PC-3 (cell line): Measurements from ENCODE around the gene CCNL2. TPM values are rescaled to one million over a fixed set of nuclear protein-coding genes. Genes with fewer than 3 reads are reported as not detected.
"Not testable (repeated sequence)": the region's sequence is repeated elsewhere in the genome, so short reads cannot be mapped to it uniquely, and the experiment has no call there.

ENCODE experiments used
- ATAC-seq: fragments of 200-7000 bp; cut with Tn5 transposase; 2 replicates; pipeline ENCODE4 v1.9.1; 2020; ENCODE audit warnings: mild to moderate bottlenecking, moderate library complexity
- BruUV-seq: library from RNA; stranded (reverse); fragments of 400-500 nt; replicated peaks from 2 replicates; lab custom pipeline; 2021; lab: Mats Ljungman, UMichigan
- CTCF ChIA-PET: fragments of 300-600 bp; sonication (Branson Sonifier 250); formaldehyde crosslinking; loops from one replicate; lab custom pipeline; 2022; ENCODE audit warnings: antibody characterized with exemption; lab: Charles Lee
- POLR2A ChIA-PET: fragments of 300-600 bp; sonication (Branson Sonifier 250); formaldehyde crosslinking; loops from one replicate; lab custom pipeline; 2022; ENCODE audit warnings: antibody characterized with exemption; ENCODE audit not compliant: unreplicated experiment; lab: Charles Lee
- DNase-seq: peaks from one replicate; pipeline ENCODE4 v3.0.0-alpha.2; 2015
- H2AFZ ChIP-seq: fragments of 300-600 bp; sonication (generic); 2 replicates; pipeline ENCODE4 v1.6.0; 2016; ENCODE audit warnings: antibody characterized with exemption, low read length
- H3F3A ChIP-seq: fragments of 300-600 bp; sonication (generic); one replicate; pipeline ENCODE4 v1.6.0; 2017; ENCODE audit warnings: antibody characterized with exemption, low read length, control low read depth, mild to moderate bottlenecking; ENCODE audit not compliant: unreplicated experiment
- H3K27ac ChIP-seq: fragments of 300-600 bp; sonication (generic); 2 replicates; pipeline ENCODE4 v1.5.1; 2016; ENCODE audit warnings: mild to moderate bottlenecking, low read length
- H3K27me3 ChIP-seq: fragments of 300-600 bp; sonication (generic); 2 replicates; pipeline ENCODE4 v1.6.1; 2016; ENCODE audit warnings: low read length, mixed read lengths
- H3K36me3 ChIP-seq: fragments of 300-600 bp; sonication (generic); 2 replicates; pipeline ENCODE4 v1.6.1; 2016; ENCODE audit warnings: low read depth, mixed run types, low read length, mixed read lengths
- H3K4me1 ChIP-seq: fragments of 300-600 bp; sonication (generic); 2 replicates; pipeline ENCODE4 v1.5.1; 2016; ENCODE audit warnings: low read length; ENCODE audit not compliant: insufficient read depth
- H3K4me2 ChIP-seq: fragments of 300-600 bp; sonication (generic); 2 replicates; pipeline ENCODE4 v1.6.0; 2016; ENCODE audit warnings: low read length
- H3K4me3 ChIP-seq: fragments of 300-600 bp; sonication (generic); 2 replicates; pipeline ENCODE4 v1.5.1; 2016; ENCODE audit warnings: mild to moderate bottlenecking, low read length, mixed read lengths
- H3K79me2 ChIP-seq: fragments of 300-600 bp; sonication (generic); 2 replicates; pipeline ENCODE4 v1.6.1; 2017; ENCODE audit warnings: low read length, mixed read lengths
- H3K9ac ChIP-seq: fragments of 300-600 bp; sonication (generic); 2 replicates; pipeline ENCODE4 v1.6.0; 2016; ENCODE audit warnings: mild to moderate bottlenecking, low read length
- H3K9me2 ChIP-seq: fragments of 300-600 bp; sonication (generic); replicated peaks from 2 replicates; pipeline ENCODE4 v1.6.1; 2016; ENCODE audit warnings: mixed run types, low read length, mixed read lengths
- H3K9me3 ChIP-seq: fragments of 300-600 bp; sonication (generic); 2 replicates; pipeline ENCODE4 v1.6.1; 2016; ENCODE audit warnings: low read length, mixed read lengths
- H4K20me1 ChIP-seq: fragments of 300-600 bp; sonication (generic); 2 replicates; pipeline ENCODE4 v1.6.1; 2016; ENCODE audit warnings: low read length, mixed read lengths
- EZH2 ChIP-seq: fragments of 300-600 bp; sonication (generic); IDR thresholded peaks from one replicate; pipeline ENCODE4 v1.6.1; 2017; ENCODE audit warnings: antibody characterized with exemption, mild to moderate bottlenecking, low read length; ENCODE audit not compliant: unreplicated experiment
- EZH2phosphoT487 ChIP-seq: fragments of 300-600 bp; sonication (generic); IDR thresholded peaks from 2 replicates; pipeline ENCODE4 v1.6.1; 2018; ENCODE audit warnings: mild to moderate bottlenecking, antibody characterized with exemption, low read length, borderline replicate concordance
- intact Hi-C: fragments of 100-400 bp; cut with micrococcal nuclease; formaldehyde crosslinking; loops from 2 replicates; pipeline ENCODE4 v1.9.0; 2023
- total RNA-seq: library from RNA; depleted of rRNA; stranded (reverse); fragments of >200 nt; gene quantifications from 2 replicates; pipeline ENCODE4 v1.2.3, GENCODE V29; 2014
- TF ChIP-seq, protein P1 (sequence below): fragments of 300-600 bp; sonication (generic); conservative IDR thresholded peaks from 2 replicates; pipeline ENCODE4 v1.5.1; 2017; ENCODE audit warnings: antibody characterized with exemption, low read depth, mild to moderate bottlenecking, low read length

Gene CCNL2
- total RNA-seq, 1 experiment from 2014 or later = 385 TPM

GRCh38 chr1:1388078-1388472 lies 11.1 kb downstream of the CCNL2 start:
- Histone ChIP-seq H2AFZ (no peak overlapping the region), H3K9ac (no peak overlapping the region), H3K4me1 (no peaks in the 10 kb centered on the region), H3K79me2 (peaks cover 68% of the 10 kb centered on the region), H3K36me3 (peaks cover 83% of the 10 kb centered on the region), H3K9me3 (no peaks in the 10 kb centered on the region), H3K9me2 (no peaks in the 10 kb centered on the region), H3K4me2 (no peak overlapping the region), H3K4me3 (no peak overlapping the region), H3F3A (no peaks in the 10 kb centered on the region), H3K27ac (no peak overlapping the region), H4K20me1 (0 out of 2 replicates have a peak, but pooled peaks cover under 1% of the 10 kb centered on the region), H3K27me3 (no peaks in the 10 kb centered on the region)
- no TSS peak for BruUV-seq
- intact Hi-C loops = no loop called here
- TF ChIP-seq EZH2 (no peak), EZH2phosphoT487 (no peak)
- TF ChIP-seq, protein P1, sequence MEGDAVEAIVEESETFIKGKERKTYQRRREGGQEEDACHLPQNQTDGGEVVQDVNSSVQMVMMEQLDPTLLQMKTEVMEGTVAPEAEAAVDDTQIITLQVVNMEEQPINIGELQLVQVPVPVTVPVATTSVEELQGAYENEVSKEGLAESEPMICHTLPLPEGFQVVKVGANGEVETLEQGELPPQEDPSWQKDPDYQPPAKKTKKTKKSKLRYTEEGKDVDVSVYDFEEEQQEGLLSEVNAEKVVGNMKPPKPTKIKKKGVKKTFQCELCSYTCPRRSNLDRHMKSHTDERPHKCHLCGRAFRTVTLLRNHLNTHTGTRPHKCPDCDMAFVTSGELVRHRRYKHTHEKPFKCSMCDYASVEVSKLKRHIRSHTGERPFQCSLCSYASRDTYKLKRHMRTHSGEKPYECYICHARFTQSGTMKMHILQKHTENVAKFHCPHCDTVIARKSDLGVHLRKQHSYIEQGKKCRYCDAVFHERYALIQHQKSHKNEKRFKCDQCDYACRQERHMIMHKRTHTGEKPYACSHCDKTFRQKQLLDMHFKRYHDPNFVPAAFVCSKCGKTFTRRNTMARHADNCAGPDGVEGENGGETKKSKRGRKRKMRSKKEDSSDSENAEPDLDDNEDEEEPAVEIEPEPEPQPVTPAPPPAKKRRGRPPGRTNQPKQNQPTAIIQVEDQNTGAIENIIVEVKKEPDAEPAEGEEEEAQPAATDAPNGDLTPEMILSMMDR = no peak
- ATAC-seq = no peak
- DNase-seq = no peak
- ChIA-PET POLR2A (no interaction called here), CTCF (interaction anchor here (0.6 kb wide), 1 partner anchor 118 kb away, joined by 4 read pairs; no protein-coding TSS in a partner anchor)

GRCh38 chr1:1387098-1388077 lies 11.7 kb downstream of the CCNL2 start:
- ChIA-PET POLR2A (no interaction called here), CTCF (interaction anchor here (0.6 kb wide), 1 partner anchor 118 kb away, joined by 4 read pairs; no protein-coding TSS in a partner anchor)
- H3K9me2 ChIP-seq = no peaks in the 10 kb centered on the region
- peaks cover 70% of the 10 kb centered on the region for H3K79me2 ChIP-seq
- no peak overlapping the region for H3K4me2 ChIP-seq
- H3K27ac ChIP-seq = no peak overlapping the region
- peaks cover 77% of the 10 kb centered on the region for H3K36me3 ChIP-seq
- no peaks in the 10 kb centered on the region for H3K9me3 ChIP-seq
- H4K20me1 ChIP-seq = no peaks in the 10 kb centered on the region
- intact Hi-C loops = no loop called here
- BruUV-seq = no TSS peak
- no peak for ATAC-seq
- H2AFZ ChIP-seq = no peak overlapping the region
- no peaks in the 10 kb centered on the region for H3F3A ChIP-seq
- H3K27me3 ChIP-seq = no peaks in the 10 kb centered on the region
- no peak overlapping the region for H3K4me3 ChIP-seq
- TF ChIP-seq, protein P1 = no peak
- TF ChIP-seq EZH2phosphoT487 (no peak), EZH2 (no peak)
- no peak for DNase-seq
- H3K4me1 ChIP-seq = no peaks in the 10 kb centered on the region
- no peak overlapping the region for H3K9ac ChIP-seq

- TF ChIP-seq, protein P1 = no peak
- TF ChIP-seq EZH2phosphoT487 (no peak), EZH2 (no peak)
- intact Hi-C loops = no loop called here
- H3K27ac ChIP-seq = no peak overlapping the region
- H3F3A ChIP-seq = no peaks in the 10 kb centered on the region
- no peak for DNase-seq
- H3K9ac ChIP-seq = no peak overlapping the region
- H2AFZ ChIP-seq = no peak overlapping the region
- no peaks in the 10 kb centered on the region for H3K9me2 ChIP-seq
- H3K4me2 ChIP-seq = no peak overlapping the region
- H3K79me2 ChIP-seq = peaks cover 63% of the 10 kb centered on the region
- H3K36me3 ChIP-seq = peaks cover 65% of the 10 kb centered on the region
- no peak for ATAC-seq
- no peaks in the 10 kb centered on the region for H3K4me1 ChIP-seq
- H4K20me1 ChIP-seq = no peaks in the 10 kb centered on the region
- H3K4me3 ChIP-seq = no peak overlapping the region
- no peaks in the 10 kb centered on the region for H3K9me3 ChIP-seq
- CTCF ChIA-PET = no interaction called here
- BruUV-seq = no TSS peak
- POLR2A ChIA-PET = no interaction called here
- no peaks in the 10 kb centered on the region for H3K27me3 ChIP-seq
Observed at GRCh38 chr1:1385931-1386330, 13.2 kb downstream of the CCNL2 start.

DNA sequence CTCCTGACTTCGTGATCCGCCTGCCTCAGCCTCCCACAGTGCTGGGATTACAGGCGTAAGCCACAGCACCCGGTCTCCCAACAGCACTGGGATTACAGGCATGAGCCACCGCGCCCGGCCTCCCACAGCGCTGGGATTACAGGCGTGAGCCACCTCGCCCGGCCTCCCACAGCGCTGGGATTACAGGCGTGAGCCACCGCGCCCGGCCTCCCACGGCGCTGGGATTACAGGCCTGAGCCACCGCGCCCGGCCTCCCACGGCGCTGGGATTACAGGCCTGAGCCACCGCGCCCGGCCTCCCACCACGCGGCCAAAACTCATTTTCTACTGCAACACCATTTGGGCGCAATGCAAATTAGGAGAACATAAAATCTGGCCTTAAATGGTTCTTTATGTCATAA lies 13.8 kb downstream of the CCNL2 start:
- Histone ChIP-seq H3K79me2 (peaks cover 58% of the 10 kb centered on the region), H3K36me3 (peaks cover 59% of the 10 kb centered on the region)
- H3K9me3 ChIP-seq, DNase-seq, H3K9ac ChIP-seq, H3K4me1 ChIP-seq, H3K4me3 ChIP-seq, H3K27ac ChIP-seq, H3K27me3 ChIP-seq, H3K9me2 ChIP-seq, H3F3A ChIP-seq, POLR2A ChIA-PET, H3K4me2 ChIP-seq, intact Hi-C loops, CTCF ChIA-PET, H2AFZ ChIP-seq, ATAC-seq, H4K20me1 ChIP-seq, BruUV-seq: not testable (repeated sequence)
